Nucleus accumbens (tissue), 56 donors: ENCODE data around the gene TLL1.

Source experiments
- DNase-seq, 56 donors: peaks; one replicate each; lab custom pipeline; 2025; lab: John Stamatoyannopoulos, UW

The TLL1 gene

GRCh38 chr4:166042510-166043055 lies 169.5 kb downstream of the TLL1 start:
- no peak for DNase-seq

DNA sequence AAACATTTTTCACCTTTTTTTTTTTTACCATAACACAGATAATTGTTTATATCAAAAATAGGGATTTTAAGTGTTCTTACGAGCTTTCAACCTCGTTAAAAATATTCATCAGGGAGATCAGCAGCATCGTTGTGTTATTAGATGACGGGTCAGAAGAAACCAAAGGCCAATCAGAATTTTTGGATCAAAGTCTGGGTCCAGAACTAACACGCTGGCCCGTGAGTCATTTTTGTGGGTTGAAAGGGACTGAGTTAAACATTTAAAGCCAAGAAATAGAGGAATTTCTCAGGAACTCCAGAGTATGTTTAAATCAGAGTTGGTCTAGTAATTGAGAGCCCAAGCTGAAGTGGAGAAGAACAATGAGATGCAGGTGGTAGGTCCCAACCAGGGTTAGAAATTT lies 170.8 kb downstream of the TLL1 start:
- DNase-seq, result no peak

DNA sequence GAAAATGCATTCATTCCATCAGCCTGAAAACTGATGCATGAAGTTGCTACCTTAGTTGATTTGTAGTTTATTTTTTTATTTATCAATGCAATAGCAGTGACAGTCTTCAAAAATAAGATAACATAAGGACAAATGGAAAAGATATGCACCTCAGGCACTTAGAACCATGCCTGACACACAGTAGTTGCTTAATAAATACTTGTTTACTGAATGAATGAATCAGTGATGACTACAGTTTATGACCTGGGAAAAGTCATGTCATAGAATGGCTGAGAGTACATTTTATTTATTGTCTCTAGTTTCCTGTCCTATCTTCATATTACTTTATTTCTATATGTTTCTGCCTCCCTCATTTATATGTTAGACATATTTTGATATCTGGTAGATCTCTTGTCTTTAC lies 171.8 kb downstream of the TLL1 start:
- DNase-seq, result no peak

- DNase-seq, result peak in 6 of 56 donors; percentile 0 to 10 (median 3)
Measured at GRCh38 chr4:166045457-166045856, 172.4 kb downstream of the TLL1 start.

- DNase-seq, result no peak
Measured at GRCh38 chr4:166049036-166049435, 176.0 kb downstream of the TLL1 start.

DNA sequence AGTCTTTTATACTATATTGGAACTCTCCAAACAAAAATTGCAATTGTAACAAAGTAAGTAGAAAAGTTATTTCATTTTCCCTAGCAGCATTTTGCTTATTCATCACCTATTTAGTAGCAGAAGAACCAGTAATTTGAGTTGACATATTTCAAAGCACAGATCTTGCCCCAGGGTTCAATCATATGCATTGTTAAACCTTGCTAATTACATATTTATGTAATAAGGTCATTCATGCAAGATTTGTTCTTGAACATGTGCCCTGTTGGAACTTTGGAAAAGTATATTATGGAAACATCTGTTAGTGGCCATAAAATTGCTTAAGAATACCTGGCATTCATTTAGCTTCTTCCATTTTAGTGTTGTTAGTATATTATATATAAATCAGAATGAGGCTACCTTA lies 191.7 kb downstream of the TLL1 start:
- no peak for DNase-seq

- peak in 1 of 56 donors; percentile 2 for DNase-seq
Measured at GRCh38 chr4:166065324-166065723, 192.3 kb downstream of the TLL1 start.

DNA sequence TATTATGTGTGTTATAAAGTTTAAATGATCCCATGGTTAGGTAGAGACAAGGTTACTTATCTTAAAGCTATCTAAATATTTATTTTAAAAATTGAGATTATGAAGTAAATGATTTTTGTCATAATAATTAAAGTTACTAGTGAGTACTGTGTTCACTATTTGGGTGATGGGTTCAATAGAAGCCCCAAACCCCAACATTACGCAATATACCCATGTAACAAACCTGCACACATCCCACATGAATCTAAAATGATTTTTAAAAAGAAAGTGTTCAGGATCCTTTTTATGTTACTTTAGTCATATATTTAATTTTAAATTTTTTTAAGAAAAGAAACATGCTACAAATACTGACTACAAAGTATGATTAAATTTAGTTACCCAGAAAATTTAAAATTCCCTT lies 193.9 kb downstream of the TLL1 start:
- no peak for DNase-seq

GRCh38 chr4:166067915-166068314 lies 194.9 kb downstream of the TLL1 start:
- no peak for DNase-seq

DNA sequence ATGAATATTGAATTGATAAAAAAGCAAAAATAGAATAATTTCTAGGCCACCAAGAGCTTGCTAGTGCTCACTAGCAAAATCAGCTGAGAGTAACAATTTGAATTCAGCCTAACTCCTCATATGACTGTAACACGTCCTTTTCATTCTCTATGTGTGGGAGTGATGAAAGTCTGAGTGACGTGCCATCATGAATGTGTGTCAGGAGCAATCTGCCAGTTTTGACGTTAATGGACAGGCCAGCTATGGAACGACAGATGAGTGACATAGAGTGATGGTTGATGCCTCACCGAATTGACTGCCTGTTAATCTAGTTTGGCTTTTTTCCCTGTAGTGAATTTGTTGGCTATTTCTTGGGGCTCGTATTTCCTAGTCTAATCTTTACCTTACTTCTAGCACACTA lies 200.7 kb downstream of the TLL1 start:
- no peak for DNase-seq

- DNase-seq, result no peak
Measured at GRCh38 chr4:166075599-166075998, 202.6 kb downstream of the TLL1 start.

- no peak for DNase-seq
Measured at GRCh38 chr4:166077782-166078181, 204.7 kb downstream of the TLL1 start.

- DNase-seq, result no peak
Measured at GRCh38 chr4:166078383-166078782, 205.3 kb downstream of the TLL1 start.

- DNase-seq, result no peak
Measured at GRCh38 chr4:166078955-166079354, 205.9 kb downstream of the TLL1 start.

DNA sequence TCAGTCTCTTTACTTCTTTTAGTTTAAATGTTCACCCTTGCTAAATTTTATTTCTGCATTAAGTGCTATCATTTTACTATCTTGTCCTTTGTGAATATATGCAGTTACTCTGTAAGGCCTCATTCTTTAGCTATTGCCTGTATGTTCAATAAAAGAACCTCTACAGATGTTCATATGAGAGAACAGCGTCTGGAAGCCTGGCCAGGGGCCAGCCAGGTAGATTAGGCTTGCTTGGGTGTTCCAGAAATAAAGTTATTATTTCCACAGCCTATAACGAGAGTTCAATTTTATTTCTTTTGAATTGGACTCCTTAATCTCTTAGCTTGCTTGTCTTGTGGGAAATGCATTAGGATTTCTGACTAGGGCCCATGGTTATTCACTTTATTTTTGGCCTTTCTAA lies 214.5 kb downstream of the TLL1 start:
- DNase-seq, result no peak

GRCh38 chr4:166088576-166088975 lies 215.5 kb downstream of the TLL1 start:
- no peak for DNase-seq

- DNase-seq, result no peak
Measured at GRCh38 chr4:166091146-166091545, 218.1 kb downstream of the TLL1 start.

DNA sequence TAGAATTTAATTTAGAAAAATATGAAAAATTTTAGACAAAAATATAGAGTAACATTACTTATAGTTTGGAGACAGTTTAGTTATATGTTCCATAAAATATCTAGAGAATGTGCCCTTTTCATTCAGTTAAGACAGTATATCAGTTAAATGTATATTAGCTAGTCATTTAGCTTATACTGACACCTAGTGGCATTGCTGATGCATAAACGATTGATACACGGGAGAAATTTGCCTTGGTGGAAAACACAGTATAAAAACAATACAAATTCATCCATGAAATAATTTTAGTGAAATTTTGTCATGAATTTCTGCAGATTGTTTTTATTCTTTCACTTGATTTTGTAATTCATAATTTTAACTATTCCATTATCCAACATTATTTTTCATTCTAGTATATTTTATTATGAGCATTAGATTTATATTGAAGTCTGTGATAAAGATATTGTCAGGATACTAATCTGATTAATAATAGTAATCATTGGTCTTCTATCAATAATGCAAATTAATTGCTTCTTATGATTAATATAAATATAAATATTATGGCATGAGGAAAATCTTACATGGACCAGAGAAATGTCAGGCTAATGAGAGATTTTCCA lies 219.0 kb downstream of the TLL1 start:
- no peak for DNase-seq

GRCh38 chr4:166092797-166093290 lies 219.8 kb downstream of the TLL1 start:
- no peak for DNase-seq

DNA sequence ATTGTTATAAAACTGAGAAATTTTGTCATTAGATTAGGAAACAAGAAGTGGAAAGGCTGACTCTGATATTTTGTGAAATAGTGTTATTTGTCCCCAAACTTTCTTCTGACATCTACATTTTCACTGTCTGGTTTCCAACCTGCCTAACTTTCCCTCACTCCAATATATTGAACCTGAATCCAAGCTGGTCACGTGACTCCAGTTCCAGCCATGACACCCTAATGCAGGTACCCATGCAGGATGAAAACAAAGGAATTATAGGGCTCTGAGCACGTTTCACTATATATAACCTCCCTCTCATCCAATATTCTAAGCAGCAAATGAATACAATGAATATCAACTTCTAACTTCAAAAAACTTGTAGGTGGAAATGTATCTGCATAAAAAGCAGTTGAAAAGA lies 231.6 kb downstream of the TLL1 start:
- no peak for DNase-seq

DNA sequence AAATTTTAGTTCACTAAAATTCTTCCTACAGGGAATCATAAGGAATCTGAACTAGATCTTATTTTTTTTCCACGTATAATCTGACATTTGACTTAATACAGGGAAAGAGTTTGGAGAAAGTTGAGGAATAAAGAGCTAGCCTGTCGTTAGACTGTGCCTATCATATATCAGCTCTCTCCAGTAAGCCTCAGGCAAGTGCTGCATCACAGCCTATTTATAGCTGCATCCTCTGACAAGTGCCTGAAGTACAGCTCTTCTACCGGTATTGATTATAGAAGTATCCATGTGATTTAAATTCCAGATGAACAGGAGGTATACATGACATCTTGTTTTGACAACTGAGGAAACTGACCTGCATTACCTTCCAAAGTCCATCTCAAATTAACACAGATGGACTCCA lies 248.9 kb downstream of the TLL1 start:
- peak in 1 of 56 donors; percentile 0 for DNase-seq

GRCh38 chr4:166123546-166123945 lies 250.5 kb downstream of the TLL1 start:
- DNase-seq, result no peak

- DNase-seq, result no peak
Measured at GRCh38 chr4:166128403-166128802, 255.4 kb downstream of the TLL1 start.
